ENCODE data around the gene ANKS1B. TPM values are rescaled to one million over a fixed set of nuclear protein-coding genes. Genes with fewer than 3 reads are reported as not detected.

ANKS1B gene
- polyA plus RNA-seq, 3 donors, result not detected

DNA sequence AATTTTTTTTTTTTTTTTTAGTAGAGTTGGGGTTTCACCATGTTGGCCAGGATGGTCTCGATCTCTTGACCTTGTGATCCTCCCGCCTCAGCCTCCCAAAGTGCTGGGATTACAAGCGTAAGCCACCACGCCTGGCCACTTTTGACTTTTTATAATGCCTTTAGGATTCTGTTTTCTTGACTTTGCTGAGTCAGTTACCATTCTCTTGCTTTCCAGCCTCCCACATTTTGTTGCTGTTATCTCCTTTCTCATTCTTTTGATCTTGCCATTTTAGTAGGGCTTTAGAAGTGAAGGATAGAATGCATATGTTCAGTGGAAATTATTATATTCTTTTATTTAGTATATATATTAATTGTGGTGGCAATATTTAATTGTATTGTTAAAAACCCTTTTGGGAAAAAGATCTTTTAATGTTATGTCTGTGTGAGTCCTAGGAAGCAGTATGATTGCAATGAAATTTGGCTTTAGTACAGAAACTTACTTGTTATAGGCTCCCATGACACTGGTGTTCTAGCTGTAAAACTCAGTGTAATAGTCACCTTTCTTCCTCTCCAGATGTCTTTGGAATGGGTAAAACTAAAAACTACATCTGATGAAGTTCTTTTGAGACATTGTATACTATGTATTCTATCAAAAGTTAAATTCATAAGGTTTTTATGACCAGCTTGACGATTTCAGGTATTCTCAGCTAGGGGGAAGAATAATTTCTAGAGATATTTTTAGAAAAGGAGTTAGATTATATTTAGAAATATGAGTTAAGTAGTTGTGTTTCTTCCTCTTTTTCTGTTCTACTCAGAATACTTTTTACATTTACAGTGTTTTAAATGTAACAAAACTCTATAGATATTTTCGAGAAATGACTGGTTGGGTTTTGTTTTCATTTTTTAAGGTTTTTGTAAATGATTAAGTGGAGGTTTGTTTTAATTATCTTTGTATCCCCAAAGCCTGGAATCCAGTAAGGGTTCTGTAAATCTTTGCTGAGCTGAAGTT is 1264.9 kb downstream of the ANKS1B start:
- 87% methylated on average over 4 of the region's 6 CpGs for WGBS (ENCODE audit: insufficient coverage)

DNA sequence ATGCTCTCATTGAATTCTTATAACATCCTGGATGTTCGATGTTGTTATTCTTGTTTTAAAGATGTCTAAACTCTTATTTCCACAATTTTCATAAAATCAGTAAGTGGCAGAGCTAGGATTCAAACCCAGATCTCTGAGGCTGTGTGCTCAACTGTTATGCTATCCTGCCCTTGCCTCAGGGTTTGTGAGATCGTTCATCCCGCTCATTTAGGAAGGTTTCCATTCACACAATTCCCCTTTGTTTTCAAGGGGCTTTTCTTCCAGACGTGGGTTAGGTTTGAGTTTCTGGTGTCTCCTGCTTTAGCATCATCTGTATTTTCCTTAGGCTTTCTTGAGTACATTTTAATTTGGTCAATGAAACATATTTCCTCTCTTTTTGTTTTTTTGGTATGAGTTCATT is 1270.3 kb downstream of the ANKS1B start:
- Histone ChIP-seq H3K4me2 (replicated peaks; ENCODE audit: extremely low read depth, low read length, poor library complexity, severe bottlenecking) (no peak overlapping the region), H3K4me3 (replicated peaks in 1 of 3; ENCODE audit: low read depth in 2 of 3, low read length in 3 of 3) (no peak overlapping the region), H3K27me3 (ENCODE audit: control insufficient read depth in 2 of 2, insufficient read depth in 2 of 2, low read length in 2 of 2) (no peaks in the 10 kb centered on the region), H3K9ac (ENCODE audit: insufficient read depth, low read length, poor library complexity, severe bottlenecking) (no peak overlapping the region), H3K27ac (ENCODE audit: low read depth in 1 of 2, low read length in 2 of 2) (no peak overlapping the region), H3K9me3 (replicated peaks in 1 of 2; ENCODE audit: control insufficient read depth in 1 of 2, insufficient read depth in 1 of 2, low read length in 2 of 2) (no peaks in the 10 kb centered on the region), H3K36me3 (replicated peaks in 1 of 2; ENCODE audit: control insufficient read depth in 1 of 2, insufficient read depth in 2 of 2, low read length in 2 of 2) (peaks cover 89 to 99% of the 10 kb centered on the region in 2 donors), H3K4me1 (ENCODE audit: control insufficient read depth in 1 of 2, insufficient read depth in 2 of 2, low read length in 2 of 2) (no peaks in the 10 kb centered on the region), H3K79me2 (ENCODE audit: insufficient read depth, low read length) (peaks cover 10% of the 10 kb centered on the region), H4K20me1 (ENCODE audit: insufficient read depth, low read length) (peaks cover 89% of the 10 kb centered on the region), H2AFZ (ENCODE audit: insufficient read depth, low read depth, low read length, poor library complexity, severe bottlenecking) (no peak overlapping the region)
- WGBS (ENCODE audit: insufficient coverage), result no CpG with 5 or more reads among the region's 4 CpGs
- intact Hi-C loops (cut with micrococcal nuclease), result no loop called here
- no peaks in the 10 kb centered on the region for H3K9me3 Mint-ChIP-seq
- H3K4me3 Mint-ChIP-seq, result no peak overlapping the region
- no peaks in the 10 kb centered on the region for H3K4me1 Mint-ChIP-seq
- peaks cover 75 to 100% of the 10 kb centered on the region in 2 donors for H3K36me3 Mint-ChIP-seq
- DNase-seq, result no peak
- peak overlapping the region in 3 of 7 donors; percentile 13 to 67 (median 21) for H3K27ac Mint-ChIP-seq
- TF ChIP-seq, protein P1, sequence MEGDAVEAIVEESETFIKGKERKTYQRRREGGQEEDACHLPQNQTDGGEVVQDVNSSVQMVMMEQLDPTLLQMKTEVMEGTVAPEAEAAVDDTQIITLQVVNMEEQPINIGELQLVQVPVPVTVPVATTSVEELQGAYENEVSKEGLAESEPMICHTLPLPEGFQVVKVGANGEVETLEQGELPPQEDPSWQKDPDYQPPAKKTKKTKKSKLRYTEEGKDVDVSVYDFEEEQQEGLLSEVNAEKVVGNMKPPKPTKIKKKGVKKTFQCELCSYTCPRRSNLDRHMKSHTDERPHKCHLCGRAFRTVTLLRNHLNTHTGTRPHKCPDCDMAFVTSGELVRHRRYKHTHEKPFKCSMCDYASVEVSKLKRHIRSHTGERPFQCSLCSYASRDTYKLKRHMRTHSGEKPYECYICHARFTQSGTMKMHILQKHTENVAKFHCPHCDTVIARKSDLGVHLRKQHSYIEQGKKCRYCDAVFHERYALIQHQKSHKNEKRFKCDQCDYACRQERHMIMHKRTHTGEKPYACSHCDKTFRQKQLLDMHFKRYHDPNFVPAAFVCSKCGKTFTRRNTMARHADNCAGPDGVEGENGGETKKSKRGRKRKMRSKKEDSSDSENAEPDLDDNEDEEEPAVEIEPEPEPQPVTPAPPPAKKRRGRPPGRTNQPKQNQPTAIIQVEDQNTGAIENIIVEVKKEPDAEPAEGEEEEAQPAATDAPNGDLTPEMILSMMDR (IDR thresholded peaks at IDR 0.05), result no peak
- H3K27me3 Mint-ChIP-seq (ENCODE audit: low read depth in 3 of 3), result no peaks in the 10 kb centered on the region

More for the DNA sequence above, 1264.9 kb downstream of the ANKS1B start:
- no peak overlapping the region for H3K4me3 ChIP-seq (replicated peaks in 1 of 3; ENCODE audit: low read depth in 2 of 3, low read length in 3 of 3)
- Mint-ChIP-seq H3K9me3 (no peaks in the 10 kb centered on the region), H3K4me1 (peaks cover 4% of the 10 kb centered on the region), H3K27me3 (ENCODE audit: low read depth in 3 of 3) (no peaks in the 10 kb centered on the region), H3K4me3 (no peak overlapping the region), H3K36me3 (peaks cover 71 to 96% of the 10 kb centered on the region in 2 donors), H3K27ac (peak overlapping the region in 3 of 7 donors; percentile 17 to 54 (median 30))
- no peaks in the 10 kb centered on the region for H3K27me3 ChIP-seq (ENCODE audit: control insufficient read depth in 2 of 2, insufficient read depth in 2 of 2, low read length in 2 of 2)
- no peak overlapping the region for H2AFZ ChIP-seq (ENCODE audit: insufficient read depth, low read depth, low read length, poor library complexity, severe bottlenecking)
- no peak for DNase-seq
- H3K9ac ChIP-seq (ENCODE audit: insufficient read depth, low read length, poor library complexity, severe bottlenecking), result no peak overlapping the region
- H3K36me3 ChIP-seq (replicated peaks in 1 of 2; ENCODE audit: control insufficient read depth in 1 of 2, insufficient read depth in 2 of 2, low read length in 2 of 2), result peaks cover 86 to 99% of the 10 kb centered on the region in 2 donors
- H3K79me2 ChIP-seq (ENCODE audit: insufficient read depth, low read length), result no peaks in the 10 kb centered on the region
- peaks cover 88% of the 10 kb centered on the region for H4K20me1 ChIP-seq (ENCODE audit: insufficient read depth, low read length)
- H3K27ac ChIP-seq (ENCODE audit: low read depth in 1 of 2, low read length in 2 of 2), result peak overlapping the region in 1 of 2 donors; percentile 51
- H3K4me1 ChIP-seq (ENCODE audit: control insufficient read depth in 1 of 2, insufficient read depth in 2 of 2, low read length in 2 of 2), result no peaks in the 10 kb centered on the region
- no peak overlapping the region for H3K4me2 ChIP-seq (replicated peaks; ENCODE audit: extremely low read depth, low read length, poor library complexity, severe bottlenecking)
- H3K9me3 ChIP-seq (replicated peaks in 1 of 2; ENCODE audit: control insufficient read depth in 1 of 2, insufficient read depth in 1 of 2, low read length in 2 of 2), result no peaks in the 10 kb centered on the region
- TF ChIP-seq, protein P1 (IDR thresholded peaks at IDR 0.05), result no peak
- intact Hi-C loops (cut with micrococcal nuclease), result no loop called here

All from CD14-positive monocyte (primary cell).